ENCODE data around the gene PEPD.

Gene PEPD

DNA sequence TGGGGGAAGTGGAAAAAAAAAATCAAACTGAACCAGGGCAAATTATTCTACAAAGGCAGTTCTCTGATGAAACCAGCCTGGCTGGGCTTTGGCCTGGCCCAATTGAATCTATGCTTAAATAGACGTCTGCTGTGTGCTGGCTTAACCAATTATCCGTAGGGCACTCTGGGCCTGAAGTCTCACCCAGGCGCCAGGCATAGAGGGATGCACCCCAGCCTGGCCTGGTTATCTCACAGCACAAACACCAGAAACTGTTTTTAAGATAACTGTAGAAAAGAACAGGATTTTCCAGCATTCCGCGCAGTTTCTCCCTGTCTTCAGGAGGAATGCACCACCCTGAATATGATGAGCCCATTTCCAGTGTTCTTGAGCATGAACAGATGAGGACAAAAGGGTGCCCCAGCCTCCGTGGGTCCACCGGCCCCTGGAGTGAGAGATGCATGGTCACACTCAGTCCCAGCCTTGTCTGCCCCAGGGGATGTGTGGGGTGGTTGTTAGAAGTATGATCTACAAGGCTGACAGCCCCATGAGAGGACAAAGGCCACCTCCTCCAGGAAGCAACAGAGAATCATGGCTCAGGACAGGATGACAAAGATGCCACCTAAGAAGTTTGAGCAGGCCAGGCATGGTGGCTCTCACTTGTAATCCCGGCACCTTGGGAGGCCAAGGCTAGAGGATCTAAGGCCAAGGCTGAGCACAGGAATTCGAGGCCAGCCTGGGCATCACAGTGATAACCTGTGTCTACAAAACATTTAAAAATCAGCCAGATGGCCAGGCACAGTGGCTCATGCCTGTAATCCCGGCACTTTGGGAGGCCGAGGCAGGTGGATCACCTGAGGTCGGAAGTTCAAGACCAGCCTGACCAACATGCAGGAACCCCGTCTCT lies 50.2 kb downstream of the PEPD start:
- no peak for DNase-seq

DNA sequence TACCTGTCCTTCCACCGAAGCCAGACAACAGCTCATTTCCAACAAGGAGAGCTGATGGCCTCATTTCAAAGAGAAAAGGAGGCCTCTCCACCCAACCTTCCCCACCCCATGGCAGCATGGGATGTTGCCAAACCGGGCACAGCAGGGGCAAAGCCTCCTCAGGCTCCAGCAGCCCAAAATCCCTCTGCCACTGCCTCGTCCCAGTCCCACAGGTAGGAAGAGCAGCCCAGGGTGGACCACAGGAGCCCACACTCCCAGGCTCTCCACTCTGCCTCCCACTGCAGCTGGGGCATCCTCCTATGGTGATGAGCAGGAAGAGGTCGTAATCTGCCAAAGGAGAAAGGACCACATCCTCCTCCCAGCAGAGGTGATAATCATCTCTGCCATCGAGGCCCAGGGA lies 50.9 kb downstream of the PEPD start:
- DNase-seq: no peak

DNA sequence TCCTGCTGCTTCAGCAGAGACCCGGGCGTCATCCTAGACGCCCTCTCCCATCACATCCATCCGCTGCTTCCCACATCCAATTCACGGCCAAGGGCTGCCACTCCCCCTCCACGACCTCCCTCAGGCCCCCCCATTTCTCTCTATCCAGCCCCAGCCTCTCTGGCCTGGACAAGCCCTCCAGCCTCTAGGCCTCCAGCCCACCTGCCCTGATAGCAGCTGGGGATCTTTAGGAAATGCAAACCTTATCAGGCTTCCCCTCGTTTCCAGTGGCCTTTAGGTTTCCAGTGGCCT lies 51.6 kb downstream of the PEPD start:
- no peak for DNase-seq

DNA sequence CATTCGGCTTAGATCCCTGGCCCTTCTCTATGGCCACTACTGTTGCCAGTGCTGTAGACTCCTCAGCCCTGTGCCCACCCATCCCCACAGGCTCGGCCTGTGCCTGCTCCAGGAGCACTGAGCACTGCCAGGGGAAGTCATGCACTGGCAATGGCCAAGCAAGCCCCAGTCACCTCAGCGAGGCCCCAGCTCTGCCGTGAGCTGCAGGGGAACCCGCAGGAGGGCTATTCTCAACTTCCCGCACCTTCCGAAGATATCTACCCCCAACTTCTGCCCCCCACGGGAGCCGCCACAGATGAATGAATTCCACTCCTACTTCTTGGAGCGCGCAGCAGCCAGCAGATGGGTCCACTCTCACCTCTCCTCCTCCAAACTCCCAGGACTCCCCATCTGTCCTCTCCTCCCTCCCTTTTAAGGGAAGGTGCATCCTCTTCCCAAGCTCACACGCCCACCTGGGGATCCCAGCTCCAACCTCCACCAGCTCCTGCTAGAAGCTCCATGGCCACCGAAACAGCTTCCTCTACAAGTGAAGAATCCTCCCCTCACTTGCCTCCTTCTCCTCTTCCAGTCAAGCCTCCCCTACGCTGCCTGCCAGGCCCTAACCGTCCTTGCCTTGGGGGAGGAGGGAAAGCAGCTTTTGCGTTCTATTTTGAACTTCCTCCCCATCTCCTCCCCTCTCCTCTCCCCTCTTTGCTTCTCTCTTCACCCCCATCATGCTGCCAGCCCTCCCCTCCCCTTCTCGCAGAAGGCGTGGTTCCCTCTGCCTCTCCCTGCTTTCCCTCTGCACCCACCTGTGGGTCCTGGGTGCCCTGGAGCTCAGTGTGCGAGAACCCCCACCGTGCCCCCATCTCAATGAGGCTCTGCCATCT lies 52.2 kb downstream of the PEPD start:
- DNase-seq: no peak

DNA sequence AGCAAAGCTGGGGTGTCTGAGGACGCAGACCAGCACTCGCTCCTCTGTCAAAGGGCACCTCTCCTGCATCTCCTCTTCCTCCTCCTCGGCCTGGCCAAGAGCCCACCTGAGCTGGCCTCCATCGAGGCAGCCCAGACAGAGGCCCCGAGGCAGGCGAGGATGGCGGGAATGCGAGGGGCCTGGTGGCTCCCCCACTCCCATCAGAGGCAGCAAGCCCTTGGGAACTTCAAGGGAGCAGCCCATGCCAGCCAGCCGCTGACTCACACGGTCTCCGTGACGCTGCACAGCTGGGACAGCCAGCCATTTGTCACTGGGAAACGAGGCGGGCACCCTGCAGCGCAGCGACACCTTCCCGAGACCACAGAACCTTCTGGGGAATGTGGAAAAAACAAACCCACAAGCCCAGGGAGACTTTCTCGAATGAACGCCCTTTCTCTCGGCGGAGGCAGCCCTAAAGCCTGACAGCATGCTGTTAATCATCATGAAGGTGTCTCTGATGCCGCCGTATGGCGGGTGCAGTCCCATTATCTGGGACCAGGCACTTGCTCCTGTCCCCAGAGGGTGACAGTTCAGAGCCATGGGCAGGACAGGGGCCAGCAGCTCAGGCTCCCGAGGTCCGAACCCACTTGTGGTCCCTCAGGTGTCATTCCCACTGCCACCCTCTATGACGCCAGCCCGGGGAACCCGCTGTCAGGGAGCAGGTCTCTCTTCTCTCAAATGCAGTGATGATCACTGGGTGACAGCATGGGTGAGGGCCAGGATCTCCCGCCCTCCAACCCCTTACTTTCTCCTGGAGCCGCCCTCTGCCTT lies 53.0 kb downstream of the PEPD start:
- no peak for DNase-seq

DNA sequence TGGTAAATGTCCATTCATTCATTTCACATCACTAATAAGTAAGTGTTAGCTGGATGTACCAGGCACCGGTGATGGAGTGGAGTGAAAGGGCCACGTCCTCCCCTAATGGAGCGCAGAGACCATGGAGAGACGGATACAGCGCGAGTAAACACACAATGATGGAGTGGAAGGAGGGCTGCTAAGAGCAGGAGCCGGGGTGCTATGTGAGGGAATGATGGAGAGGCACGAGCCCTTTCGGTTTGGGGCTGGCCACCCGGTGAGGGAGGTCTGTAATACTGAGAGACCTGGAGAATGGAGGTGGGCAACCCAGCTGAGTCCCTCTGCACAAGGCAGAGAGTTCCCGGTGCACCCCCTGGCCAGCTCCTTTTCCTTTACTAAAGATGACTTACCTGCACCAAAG lies 53.7 kb downstream of the PEPD start:
- no peak for DNase-seq

DNA sequence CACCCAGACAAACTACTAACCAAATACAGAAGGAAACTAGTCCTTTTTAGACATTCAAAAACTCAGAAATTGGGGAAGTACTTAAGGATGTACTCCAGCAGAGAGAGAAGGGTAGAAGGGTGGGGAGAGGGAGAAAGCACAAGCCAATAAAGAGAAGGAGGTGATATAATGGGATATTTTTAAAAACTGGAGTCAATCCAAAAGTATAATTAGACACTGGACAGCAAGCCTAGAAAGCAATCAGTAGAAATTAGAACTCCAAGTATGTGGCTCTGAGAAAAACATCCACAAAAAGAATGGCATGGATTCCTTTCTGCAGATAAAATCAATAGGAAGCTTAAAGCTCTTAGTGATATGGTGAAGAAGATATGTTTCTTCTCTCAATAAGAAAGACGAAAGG lies 55.8 kb downstream of the PEPD start:
- no peak for DNase-seq

DNA sequence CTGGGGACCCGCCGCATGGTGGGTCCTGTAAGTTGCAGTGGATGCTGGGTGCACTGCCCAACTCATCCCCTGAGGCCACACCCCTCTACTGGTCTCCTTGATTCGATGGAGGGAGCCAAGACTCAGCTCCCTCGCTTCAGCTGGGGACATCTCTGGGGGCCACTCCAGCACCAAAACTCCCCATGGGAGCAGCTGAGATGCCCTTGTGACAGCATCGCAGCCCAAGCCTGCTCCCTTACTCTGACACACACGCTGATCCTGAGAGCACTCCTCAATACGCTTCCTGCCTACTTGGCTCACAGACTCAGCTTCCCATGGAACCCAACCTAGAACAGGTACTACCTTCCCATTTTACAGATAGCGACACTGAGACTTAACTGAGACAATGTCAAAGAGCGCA lies 56.2 kb downstream of the PEPD start:
- no peak for DNase-seq

DNA sequence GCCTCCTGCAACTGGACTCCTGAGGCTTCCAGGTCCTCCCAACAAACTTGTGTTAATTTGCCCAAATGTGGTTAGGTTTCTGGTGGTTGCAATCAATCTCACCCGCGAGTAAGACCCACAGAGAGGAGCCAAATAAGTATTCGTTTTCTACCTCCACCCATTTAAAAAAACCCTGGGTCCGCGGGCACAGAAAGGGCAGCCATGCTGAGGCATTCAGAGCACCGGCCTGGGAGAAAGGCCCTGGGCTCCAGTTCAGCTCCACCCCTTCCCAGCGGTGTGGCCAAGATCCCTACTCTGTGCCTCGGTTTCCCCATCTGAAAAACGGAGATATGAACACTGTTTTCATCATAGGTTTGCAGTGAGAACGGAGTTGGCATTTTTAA lies 56.9 kb downstream of the PEPD start:
- DNase-seq: no peak

DNA sequence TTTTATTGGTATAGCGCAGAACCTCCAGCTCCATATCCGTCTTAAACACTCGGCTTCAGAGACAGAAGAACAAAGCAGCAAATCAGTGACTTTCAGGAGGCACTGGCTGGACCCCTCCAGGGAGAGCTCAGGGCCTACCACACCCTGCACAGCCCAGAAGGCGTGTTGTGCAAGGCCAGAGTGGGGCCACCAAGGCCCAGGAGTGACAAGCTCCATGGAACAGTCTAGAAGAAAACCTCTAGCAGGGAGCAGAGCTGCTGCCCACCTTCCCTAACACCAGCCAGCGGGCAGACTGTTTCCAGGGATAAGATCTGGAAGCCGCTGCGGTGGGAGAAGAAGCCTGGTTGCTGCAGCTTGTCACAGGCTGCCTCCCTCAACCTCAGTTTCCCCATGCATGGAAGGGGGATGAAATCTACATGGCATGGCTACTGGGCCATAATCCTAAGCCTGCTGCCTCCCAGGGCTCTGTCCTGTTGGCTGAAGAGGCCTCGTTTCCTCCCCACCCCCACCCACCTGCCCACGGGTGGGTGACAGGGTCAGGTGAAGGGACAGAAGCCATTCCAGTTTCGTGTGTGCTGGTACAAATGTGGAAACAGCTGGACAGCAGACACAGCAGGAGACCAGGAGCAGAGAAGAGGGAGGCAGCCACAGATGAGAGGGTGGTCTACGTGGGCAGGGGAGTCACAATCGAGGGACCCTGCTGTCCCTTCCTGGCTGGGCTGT lies 57.4 kb downstream of the PEPD start:
- no peak for DNase-seq

DNA sequence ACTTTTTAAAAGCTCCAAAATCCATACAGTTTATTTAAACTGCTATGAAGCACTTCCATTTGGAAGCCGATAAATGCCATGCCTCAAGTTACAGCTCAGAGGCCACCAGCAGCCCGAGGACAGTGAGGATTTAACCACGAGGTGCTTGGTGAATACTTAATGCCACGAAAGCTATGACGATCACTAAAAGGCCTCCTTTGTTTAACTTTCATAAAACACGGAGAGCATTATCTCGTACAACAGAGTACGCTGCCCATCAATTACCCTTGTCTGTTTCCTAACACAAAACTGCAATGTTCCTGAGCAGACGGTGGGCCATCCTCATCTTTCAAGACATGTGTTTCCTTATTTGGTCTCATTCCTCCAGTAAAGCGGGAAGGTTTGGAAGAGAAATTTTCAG lies 58.4 kb downstream of the PEPD start:
- peak; percentile 35 for DNase-seq

DNA sequence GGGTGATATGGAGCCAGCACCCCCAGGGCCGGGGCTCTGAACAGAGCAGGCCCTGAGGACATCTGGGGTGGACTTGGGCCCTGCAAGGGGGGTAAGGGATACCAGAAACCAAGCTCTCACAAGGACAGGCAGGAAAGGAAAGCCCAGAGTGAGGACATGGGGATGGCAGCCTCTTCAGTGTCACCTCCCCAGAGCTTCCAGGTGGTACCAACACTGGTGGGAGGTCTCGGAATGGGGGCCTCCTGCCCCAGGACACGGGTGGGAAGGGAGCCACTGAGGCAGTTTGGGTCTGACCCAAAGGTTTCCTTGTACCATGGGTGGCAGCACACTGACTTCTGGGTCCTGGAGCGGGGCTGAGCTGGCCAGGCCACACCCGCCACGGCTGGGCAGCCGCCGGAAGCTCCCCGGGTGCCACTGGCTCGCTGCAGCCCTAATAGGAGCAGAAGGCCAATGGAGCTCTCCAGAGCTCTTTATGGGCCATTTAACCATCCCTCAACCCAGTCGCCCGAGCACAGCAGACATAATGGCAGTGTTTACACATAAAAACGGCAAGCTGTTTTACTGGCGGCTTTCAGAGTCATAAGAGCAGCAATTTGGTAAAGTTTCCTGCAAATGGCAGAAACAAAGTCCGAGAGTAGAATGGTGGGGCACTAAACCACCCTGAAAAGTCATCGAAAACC lies 59.3 kb downstream of the PEPD start:
- no peak for DNase-seq

DNA sequence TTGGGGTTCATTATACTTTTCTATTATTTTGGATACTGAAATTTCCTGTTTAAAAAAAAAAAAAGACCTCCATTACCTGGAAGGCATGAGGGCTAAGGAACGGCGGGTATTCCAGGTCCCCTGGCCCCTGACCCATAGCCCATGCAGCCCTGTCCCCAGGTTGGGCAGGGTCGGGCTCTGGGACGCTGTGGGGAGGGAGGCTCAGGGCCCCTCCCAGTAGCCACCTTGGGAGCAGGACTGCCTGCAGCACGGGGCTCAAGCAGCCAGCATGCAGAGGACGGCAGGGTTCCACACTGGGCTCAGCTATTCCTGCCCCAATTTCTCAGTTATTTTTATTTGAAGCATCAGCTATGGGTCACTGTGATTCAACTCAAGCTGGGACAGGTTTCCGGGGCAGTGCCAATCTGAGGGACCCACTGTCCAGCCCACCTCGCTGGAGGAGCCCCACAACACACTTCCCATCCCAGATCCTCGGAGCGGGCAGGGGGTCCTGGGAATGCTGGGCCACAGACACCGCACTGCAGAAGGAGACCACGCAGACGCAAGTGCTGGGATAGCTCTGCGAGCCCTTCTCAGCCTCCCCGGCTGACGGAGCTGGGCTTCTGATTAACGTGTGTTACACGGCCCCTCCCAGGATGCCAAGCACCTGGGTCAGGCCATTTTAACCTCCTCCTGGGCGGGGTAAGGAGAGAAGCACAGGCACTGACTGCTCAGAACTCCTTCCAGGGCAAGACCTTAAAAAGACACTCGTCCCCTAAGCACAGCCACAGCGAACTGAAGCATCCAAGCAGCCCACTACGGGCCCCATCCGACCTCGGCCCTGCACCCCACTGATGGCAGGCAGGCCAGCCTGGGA lies 60.1 kb downstream of the PEPD start:
- no peak for DNase-seq

DNA sequence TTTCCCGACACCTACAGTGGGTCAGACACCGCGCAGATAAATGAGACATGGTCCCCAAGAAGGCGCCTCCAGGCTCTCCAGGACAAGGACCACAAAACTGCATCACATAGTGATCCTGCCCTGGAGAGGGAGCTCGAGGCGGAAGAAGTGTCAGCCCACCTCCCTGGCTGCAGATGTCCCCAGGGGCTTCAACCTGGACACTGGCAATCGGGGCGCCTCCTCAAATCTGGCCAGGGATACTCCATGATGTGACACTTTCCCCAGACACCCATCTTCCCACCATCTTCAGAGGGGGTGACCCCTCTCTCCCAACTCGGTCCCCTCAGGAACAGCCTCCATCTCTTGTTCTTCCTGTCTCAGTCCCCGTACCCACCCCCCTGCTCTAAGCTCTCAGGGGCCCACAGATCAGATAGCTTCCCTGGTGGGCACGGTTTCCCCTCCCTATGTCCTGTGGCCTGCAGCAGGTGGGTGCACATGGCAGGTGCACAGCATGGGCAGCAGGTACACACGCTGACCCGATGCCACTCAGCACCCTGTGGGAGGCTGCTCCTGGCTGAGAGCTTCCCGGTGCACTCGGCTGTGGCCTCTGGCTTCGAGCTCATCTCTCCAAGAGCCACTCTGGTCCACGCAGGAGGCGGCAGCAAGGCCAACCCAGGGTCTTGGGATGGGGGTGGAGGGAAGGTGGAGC lies 61.2 kb downstream of the PEPD start:
- DNase-seq: no peak

DNA sequence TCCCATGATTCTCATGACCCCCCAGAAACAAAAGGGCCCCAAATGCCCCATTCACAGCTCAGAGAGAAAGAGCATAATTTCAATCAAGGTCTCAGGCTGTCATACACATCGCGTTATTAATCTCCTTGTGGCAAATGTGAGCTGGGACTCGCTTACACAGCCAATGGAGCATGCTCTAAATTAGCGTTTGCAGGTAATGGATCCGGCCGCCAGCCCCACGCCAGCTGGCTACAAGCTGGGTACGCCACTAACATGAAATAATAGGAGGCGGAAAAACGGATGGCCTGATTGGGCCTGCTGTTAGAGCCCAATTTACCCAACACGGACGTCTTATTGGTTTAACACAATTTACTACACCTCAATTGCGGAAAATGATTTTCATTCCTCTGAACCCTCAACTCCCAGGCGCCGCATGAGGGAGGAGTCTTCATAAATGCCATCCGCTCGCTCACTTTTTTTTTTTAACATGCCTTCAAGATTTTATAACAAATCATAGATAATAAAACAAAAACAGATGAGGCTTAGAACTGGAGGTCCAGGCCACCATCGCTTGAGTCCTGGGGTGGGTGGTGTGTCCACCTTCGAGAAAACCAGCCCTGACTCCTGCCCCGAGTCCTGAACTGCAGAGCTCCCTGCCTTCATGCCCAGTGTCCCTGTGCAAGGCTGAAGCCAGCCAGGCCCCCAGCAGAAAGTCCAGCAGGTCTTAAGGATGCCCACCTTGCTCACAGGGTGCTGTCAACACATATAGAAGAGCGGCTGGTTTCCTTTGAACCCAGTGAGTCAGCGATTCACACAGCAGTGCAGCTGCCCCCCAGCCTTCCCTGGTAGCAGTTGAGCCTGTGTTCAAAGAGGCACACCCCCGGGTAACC lies 62.1 kb downstream of the PEPD start:
- no peak for DNase-seq

DNA sequence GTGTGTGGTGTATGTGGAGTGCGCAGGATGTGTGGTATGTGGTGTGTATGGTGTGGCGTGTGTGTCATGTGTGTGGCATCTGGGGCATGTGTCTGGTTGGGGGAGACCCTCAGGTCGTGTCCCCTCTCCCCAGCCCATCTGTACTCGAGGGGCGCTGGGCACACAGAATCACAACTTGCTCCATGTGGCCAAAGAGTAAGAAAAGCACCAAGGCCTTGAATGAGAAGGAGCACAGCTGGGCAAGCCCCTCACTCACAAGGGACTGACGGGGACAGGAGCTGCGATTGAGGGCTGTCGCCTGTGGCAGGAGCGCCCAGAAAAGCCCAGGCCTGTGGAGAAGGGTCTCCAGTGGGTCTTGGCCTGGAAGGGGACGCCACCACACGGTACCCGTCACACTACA lies 62.8 kb downstream of the PEPD start:
- no peak for DNase-seq

DNA sequence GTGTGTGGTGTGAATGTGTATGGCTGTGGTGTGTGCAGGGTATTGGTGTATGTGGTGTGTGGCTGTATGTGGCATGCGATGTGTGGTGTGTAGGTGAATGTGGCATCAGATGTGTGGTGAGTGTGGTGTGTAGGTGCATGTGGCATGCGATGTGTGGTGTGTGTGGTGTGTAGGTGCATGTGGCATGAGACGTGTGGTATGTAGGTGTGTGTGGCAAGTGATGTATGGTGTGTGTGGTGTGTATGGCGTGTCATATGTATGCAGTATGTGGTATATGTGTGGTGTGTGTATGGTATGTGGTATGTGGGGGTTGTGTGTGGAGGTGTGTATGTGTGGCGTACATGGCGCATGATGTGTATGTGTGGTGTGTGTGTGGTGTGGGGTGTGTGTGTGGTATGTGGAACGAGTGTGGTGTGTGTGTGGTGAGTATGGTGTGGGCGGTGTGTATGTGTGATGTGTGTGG lies 63.4 kb downstream of the PEPD start:
- DNase-seq: no peak

DNA sequence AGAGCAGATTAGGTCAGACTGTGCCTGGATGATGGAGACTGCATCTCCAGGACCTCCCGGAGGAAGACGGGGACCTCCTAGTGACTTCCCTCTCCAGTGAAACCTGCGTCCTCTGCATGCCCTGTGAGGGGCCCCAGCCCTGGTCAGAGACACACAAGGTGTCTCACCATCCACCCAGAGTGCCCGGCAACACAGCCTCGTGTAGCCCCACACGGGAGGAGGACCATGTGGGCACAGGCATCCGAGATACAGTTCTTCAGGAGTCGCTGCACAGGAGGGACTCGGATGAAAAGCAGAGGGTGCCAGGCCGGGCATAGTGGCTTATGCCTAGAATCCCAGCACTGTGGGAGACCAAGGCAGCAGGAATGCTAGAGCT lies 64.8 kb downstream of the PEPD start:
- DNase-seq: no peak

DNA sequence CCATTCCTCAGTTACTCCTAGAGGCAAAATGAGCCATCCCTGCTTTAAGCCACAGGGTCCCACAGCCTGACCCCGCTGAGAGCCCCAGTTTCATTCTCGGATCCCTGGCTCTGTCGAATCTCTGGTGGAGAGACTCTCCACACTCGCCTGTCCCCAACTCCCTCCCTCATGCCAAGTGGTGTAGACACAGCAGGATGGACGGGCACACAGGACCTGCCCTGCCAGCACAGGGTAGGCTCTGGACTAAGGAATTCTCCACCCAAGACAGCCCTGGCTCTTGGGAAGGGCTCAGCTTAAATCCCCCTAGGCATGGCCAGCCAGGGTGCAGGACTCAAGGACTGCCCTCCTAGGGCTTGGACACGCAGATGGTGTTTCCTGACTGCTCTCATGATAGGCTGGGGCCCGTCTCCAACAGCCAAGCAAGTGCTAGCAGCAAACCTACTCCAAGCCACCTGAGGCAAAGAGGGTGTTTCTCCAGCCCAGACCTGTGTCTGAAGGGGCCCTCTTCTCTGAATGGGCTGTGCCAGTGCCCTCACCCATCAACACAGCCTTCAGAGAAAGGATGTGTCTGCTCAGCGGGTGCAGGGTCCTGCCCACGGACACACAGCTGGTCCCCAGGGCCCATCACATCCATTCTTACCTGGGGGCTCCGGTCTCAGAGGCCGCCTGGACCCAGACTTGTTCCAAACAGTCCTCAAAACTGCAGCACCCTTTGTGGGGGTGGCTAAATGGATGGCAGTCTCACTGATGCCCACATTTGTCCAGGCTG lies 65.3 kb downstream of the PEPD start:
- no peak for DNase-seq
